GM19452 (cell line): ENCODE measurements around the gene BHLHE40.
A peak's percentile ranks its signal among the peaks of the same experiment; 100 is the strongest.

Source experiments
- ATAC-seq: cut with Tn5 transposase; IDR thresholded peaks from one replicate; pipeline ENCODE4 v1.9.1; 2021; ENCODE audit not compliant: unreplicated experiment

BHLHE40 gene

DNA sequence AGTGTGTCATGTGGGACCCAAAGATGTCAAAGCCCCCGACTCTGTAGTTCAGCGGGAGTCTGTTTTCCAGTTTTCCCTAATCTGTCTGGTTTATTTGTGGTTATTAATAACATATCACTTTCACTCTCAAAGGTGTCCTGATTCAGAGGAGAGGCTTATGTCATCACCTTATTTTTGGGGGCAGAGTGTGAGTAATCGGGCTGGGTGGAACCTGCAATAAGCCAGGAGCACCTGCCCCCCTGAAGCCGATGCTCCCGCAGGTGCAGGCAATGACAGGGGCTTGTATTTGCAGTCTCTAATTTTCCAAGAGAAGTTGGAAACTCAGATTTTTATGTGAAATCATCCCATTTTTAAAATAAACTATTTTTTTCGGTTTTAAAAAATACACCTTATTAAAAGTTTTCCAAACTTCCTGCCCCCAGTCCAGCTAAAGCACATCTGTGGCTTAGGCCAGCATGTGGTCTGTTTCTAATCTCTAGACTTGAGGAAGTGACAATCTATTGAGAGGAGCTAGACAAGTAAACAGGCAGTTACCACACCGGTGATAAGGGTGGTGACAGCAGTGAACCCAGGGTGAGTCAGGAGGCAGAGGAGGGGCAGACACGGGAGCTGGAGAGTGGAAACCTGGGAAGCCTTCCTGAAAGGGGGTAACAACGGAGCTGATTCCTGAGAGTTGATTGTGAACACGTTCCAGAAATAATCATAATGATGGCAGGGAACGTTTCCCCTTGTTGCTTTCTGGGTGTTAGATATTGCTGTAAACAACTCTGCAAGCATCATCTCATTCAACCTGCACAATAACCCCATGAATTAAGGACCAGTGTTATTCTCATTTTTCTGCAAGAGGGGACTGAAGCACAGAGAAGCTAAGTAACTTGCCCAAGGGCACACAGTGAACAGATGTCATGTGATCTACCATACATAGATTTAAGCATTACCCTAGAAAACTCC, 37.2 kb downstream of the BHLHE40 start:
- ATAC-seq: peak; percentile 45

DNA sequence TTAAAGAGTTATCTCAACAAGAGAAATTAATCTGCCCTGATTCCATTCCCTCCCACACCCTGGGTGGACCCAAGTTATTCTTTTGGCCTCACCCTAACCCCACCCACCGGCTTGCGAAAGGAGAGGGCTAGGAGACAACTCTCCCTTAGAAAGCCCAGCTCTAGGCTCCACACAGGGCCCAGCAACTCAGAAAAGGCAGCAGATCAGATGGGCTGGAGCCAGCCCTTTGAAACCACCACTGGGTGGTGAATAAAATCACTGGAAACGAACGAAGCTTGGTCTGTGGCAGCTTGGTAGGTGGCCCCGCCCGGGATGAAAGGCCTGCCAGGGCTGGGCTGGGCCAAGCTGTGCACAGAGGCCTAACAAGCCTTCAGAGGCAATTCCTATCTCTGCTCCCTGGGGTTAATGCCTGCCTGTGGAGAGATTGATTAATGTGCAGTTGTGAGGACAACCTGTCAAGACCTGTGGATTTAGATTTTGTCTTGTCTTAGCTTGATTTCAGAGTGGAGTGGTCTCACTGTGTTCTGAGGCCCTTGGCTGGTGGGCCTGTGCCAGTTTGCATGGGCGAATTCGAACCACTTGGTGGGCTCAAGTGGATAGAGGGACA, 38.8 kb downstream of the BHLHE40 start:
- ATAC-seq: no peak

DNA sequence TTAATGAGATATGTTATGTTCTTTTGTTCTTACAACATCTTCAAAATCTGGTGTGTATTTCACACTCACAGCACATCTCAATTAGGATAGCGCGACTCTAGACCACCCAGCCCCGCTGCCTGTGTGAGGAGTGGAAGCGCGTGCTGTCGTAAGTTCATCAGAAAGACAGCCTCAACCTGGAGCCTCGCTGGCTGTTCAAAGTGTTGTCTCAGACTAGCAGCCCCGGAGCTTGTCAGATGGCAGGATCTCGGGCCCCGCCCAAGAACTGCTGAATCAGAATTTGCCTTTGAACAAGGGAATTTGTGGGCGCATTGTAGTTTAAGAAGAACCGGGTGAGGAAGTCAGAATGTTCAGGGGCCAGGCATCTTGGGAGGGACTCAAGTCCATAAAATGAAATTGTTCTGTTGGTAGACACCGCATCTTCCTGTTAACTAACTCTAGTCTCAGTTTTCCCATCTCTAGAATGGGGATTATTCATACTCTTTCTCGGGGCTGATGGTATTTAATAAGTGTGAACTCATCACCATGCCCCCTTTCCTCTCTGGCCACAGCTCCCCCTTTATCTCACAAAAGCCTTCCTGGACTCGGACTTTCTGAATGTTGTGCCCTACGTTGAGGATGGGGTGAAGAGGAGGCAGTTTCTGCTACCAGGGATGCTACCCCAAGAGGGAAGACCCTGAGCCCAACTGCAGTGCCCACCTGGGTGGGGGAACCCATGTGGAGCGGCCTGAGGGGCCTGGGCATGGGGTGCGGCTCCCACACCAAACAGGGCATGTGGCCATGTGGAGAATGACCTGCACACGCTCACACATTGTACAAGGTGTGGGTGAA, 40.4 kb downstream of the BHLHE40 start:
- ATAC-seq: no peak

DNA sequence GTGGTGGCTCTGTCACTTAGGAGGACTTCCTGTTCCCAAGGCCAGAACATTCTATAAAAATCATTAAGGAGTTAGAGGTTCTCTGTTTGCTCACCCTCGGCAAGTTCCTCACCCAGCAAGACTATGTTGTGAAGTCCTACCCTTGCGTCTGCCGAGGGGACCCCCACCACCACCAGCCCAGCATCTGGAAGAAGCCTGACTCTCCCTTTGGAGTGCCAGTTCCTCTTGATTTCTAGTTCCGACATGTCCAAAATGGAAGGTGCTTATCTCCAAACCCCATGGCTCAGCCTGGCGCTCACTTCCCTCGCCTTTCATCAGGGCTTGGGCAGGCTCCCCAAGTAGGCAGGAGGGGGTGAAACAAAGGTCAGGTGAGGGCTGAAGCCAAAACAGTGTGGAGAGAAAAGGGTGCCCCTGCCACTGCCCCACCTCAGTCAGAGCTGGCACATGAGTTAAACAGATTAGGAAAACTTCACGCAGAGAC, 41.0 kb downstream of the BHLHE40 start:
- no peak for ATAC-seq

DNA sequence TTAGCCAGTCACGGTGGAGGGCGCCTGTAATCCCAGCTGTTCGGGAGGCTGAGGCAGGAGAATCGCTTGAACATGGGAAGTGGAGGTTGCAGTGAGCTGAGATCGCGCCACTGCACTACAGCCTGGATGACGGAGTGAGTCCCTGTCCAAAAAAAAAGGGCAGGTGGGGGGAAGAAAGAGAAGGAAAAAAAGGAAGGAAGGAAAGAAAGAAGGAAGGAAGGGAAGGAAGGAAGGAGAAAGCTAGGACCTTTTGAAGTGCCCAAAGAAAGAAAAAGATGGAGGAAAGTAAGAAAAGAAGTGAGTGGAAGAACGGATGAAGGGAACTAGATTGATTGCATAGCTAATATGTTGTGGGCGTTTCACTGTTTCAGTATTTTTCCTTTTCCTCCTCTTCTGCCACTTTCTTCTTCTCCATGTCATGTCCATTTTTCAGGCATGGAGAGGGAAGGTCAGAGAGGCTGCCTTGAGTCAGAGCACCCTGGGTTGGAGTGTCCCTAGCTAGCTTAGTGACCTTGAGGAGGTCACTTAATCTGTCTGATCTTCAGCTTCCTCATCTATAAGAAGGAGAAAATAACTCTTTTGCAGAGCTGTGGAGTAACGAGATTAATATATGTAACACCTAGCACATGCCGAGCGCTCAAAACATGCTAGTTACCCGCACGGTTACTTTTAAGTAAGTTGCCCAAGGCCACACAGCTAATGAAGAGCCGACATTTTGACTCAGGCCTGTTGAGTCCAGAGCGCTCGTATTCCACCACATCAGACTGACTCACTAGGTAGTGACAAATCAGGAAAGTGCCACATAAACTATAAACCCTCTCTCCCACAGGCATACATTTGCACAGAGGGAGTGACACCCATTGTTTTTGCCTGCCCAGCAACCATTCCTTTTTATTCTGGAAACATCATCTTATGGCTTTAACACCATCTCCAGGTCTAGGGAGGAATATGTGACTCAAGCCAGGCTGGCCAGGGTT, 42.2 kb downstream of the BHLHE40 start:
- ATAC-seq: no peak

DNA sequence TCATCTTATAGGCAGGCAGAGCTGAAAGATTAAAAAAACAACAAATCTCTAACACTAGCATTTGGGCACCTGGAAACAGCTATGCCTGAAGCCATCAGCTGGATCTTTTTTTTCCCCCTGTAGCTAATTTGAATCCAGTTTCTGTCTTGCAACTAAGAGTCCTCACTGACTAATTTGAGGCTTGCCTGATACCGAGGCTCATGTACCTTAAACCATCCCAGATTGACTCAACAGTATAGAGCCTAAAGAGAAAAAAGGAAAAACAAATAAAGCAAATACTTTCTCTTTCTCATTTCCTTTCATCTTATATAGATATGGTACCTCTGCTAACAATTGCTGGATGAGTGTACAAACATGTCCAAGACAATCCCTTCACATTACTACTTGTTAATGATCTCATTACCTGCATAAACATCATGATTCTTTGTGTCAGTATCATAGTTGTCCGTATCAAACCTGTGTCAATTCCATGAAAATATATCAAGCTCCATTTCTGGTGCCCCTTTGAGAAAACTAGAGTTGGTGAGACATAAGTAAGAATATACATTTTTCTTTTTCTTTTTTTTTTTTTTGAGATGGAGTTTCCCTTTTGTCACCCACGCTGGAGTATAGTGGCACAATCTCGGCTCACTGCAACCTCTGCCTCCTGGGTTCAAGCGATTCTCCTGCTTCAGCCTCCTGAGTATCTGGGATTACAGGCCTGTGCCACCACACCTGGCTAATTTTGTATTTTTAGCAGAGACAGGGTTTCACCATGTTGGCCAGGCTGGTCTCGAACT, 43.1 kb downstream of the BHLHE40 start:
- peak; percentile 58 for ATAC-seq

DNA sequence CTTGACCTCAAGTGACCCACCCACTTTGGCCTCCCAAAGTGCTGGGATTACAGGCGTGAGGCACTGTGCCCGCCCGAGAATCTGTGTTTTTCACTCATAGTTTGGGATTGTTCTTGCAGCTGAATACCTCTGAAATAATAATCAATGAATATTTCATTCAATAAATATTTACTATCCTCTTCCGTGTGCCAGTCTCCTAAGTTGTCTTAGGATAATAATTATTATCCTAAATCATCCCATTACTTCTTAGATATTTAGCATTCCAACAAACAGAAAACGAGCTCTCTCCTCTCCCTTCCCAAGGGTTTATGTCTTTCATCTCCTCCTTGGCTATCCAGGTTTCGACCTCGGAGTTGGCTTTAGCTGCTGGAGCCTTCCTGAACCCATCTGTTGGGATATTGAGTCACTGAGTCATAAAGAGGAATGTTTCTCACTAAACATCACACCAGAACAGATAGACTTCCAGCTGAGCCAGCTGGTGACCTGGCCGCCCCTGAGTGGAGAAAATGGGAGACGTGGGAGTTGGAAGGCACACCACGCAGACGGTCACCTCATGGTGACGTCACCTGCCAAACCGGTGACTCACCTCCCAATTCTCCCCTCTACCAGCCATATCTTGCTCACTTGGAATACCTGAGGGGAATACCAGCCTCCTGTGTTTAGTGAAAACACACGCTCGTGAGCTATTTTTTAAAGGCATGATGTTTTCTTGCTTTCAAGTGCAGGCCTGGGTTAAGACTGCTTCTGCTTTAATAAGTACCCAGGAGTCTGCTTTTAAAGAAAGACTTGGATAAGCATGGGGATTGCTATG, 43.9 kb downstream of the BHLHE40 start:
- ATAC-seq: no peak

DNA sequence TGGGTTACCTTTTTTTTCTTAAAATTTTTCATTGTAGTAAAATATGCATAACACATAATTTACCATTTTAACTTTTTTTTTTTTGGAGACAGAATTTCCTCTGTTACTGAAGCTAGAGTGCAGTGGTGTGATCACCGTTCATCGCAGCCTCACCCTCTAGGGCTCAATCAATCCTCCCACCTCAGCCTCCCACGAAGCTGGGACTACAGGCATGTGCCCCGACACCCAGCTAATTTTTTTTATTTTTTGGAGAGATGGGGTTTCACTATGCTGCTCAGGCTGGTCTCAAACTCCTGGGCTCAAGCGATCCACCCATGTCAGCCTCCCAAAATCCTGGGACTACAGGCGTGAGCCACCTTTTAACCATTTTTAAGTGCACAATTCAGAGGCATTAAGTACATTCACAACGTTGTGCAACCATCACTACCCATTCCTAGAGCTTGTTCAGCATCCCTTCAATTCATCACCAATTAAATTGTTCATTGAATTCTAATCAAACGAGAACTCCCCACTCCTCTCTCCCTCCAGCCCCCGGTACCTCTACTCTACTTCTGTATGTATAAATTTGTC, 44.6 kb downstream of the BHLHE40 start:
- no peak for ATAC-seq

DNA sequence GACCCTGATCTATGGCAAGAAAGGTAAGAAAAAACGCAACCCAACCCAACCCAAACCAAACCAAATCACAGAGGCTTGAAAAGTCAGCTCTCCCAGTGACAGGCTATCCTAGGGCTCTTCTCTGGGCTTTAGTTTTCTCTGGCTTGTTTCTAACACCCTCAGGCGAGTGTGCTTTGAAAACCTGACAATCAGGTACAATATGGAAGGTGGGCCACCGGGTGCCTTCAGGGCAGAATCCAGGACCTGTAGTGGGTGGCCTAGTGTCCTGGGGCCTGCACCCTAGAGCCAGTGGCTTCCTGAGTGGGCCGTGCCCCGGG, 46.8 kb downstream of the BHLHE40 start:
- no peak for ATAC-seq

DNA sequence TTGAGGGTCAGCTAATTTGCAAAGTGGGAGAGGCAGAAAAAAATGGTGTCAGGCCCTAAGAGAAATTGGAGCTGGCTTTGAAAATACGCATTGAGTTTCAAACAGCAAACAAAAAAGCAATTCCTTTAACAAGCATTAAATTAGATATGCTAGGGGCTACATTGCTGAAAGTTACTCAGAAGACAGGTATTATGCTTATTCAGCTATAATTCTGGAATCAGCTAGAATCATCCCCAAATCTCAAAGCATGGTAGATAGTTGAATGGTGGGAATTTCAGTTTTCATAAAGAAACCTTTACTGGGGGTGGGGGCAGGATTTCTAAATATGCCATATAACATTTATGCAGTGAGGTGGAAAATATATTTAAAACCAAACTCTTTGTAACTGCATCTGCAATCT, 50.5 kb downstream of the BHLHE40 start:
- no peak for ATAC-seq

DNA sequence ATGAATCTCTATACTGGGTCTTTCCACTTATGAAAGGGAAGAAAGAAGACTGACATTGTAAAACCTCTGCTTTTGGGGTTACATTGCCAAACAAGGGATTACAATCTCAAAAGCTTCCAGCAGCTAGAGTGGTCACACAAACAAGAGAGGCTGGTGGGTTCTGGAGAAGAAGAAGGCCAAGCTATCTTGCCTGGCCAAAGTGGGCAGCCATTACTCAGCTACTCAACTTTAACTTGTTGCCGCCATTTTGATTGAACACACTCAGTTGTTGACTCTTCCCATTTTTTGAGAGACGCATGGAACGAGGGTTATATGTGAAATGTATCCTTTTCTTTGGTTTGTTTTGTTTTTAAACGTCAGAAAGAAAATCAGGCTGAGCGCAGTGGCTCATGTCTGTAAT, 50.9 kb downstream of the BHLHE40 start:
- ATAC-seq: no peak

DNA sequence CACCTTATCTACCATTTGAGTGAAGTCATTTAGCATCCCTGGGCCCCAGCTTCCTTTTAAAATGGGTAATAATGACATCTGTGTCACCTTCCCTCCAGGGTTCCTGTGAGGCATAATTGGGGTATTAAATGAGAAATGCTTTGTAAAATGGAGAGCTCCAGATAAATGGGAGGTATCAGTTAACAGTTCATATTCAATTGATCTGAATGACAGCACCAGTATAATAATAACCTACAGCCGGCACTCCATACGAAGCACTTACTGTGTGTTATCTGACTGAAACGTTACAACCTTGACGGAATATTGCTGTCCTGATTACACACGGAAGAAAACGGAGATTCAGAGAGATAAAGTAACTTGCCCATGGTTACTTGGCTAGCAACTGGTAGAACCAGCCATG, 53.6 kb downstream of the BHLHE40 start:
- ATAC-seq: no peak
